Measurements from ENCODE around the gene BICDL1. TPM values are rescaled to one million over a fixed set of nuclear protein-coding genes. Genes with fewer than 3 reads are reported as not detected.

BICDL1 gene
- total and polyA plus RNA-seq, 2 experiments from 2014 or later = 3.5 to 3.7 TPM

- no peaks in the 10 kb centered on the region for H3K36me3 ChIP-seq
- DNase-seq (ENCODE audit: low read depth in 1 of 2, low spot score in 1 of 2) = no peak
- H3K27me3 ChIP-seq = no peaks in the 10 kb centered on the region
- no peak overlapping the region for H3K4me3 ChIP-seq
- no peak overlapping the region for H3K27ac ChIP-seq
- TF ChIP-seq CTCF (IDR thresholded peaks at IDR 0.05; ENCODE audit: low read depth, low read length) = no peak
- H3K9me3 ChIP-seq (ENCODE audit: low read depth) = no peaks in the 10 kb centered on the region
- H3K4me1 ChIP-seq (ENCODE audit: low read depth) = no peaks in the 10 kb centered on the region
These were observed 30.2 kb downstream of the BICDL1 start for GRCh38 chr12:120019197-120019596.

GRCh38 chr12:120019938-120020337 is 30.9 kb downstream of the BICDL1 start:
- H3K27me3 ChIP-seq = no peaks in the 10 kb centered on the region
- DNase-seq (ENCODE audit: low read depth in 1 of 2, low spot score in 1 of 2) = no peak
- no peaks in the 10 kb centered on the region for H3K4me1 ChIP-seq (ENCODE audit: low read depth)
- H3K36me3 ChIP-seq = no peaks in the 10 kb centered on the region
- no peak overlapping the region for H3K4me3 ChIP-seq
- H3K9me3 ChIP-seq (ENCODE audit: low read depth) = no peaks in the 10 kb centered on the region
- no peak for TF ChIP-seq CTCF (IDR thresholded peaks at IDR 0.05; ENCODE audit: low read depth, low read length)
- H3K27ac ChIP-seq = no peak overlapping the region

GRCh38 chr12:120024193-120024592 is 35.2 kb downstream of the BICDL1 start:
- Histone ChIP-seq H3K36me3 (no peaks in the 10 kb centered on the region), H3K27ac (no peak overlapping the region), H3K4me3 (no peak overlapping the region), H3K9me3 (ENCODE audit: low read depth) (no peaks in the 10 kb centered on the region), H3K27me3 (no peaks in the 10 kb centered on the region), H3K4me1 (ENCODE audit: low read depth) (no peaks in the 10 kb centered on the region)
- TF ChIP-seq CTCF (IDR thresholded peaks at IDR 0.05; ENCODE audit: low read depth, low read length) = no peak
- no peak for DNase-seq (ENCODE audit: low read depth in 1 of 2, low spot score in 1 of 2)

- Histone ChIP-seq H3K4me3 (no peak overlapping the region), H3K36me3 (no peaks in the 10 kb centered on the region), H3K27me3 (no peaks in the 10 kb centered on the region), H3K27ac (no peak overlapping the region), H3K4me1 (ENCODE audit: low read depth) (no peaks in the 10 kb centered on the region), H3K9me3 (ENCODE audit: low read depth) (no peaks in the 10 kb centered on the region)
- no peak for DNase-seq (ENCODE audit: low read depth in 1 of 2, low spot score in 1 of 2)
- TF ChIP-seq CTCF (IDR thresholded peaks at IDR 0.05; ENCODE audit: low read depth, low read length) = no peak
These were observed 36.6 kb downstream of the BICDL1 start for GRCh38 chr12:120025640-120026039.

GRCh38 chr12:120032242-120032641 is 43.2 kb downstream of the BICDL1 start:
- Histone ChIP-seq H3K27me3 (no peaks in the 10 kb centered on the region), H3K27ac (no peak overlapping the region), H3K4me1 (ENCODE audit: low read depth) (no peaks in the 10 kb centered on the region), H3K36me3 (no peaks in the 10 kb centered on the region), H3K4me3 (no peak overlapping the region), H3K9me3 (ENCODE audit: low read depth) (no peaks in the 10 kb centered on the region)
- no peak for DNase-seq (ENCODE audit: low read depth in 1 of 2, low spot score in 1 of 2)
- TF ChIP-seq CTCF (IDR thresholded peaks at IDR 0.05; ENCODE audit: low read depth, low read length) = no peak

- no peak for TF ChIP-seq CTCF (IDR thresholded peaks at IDR 0.05; ENCODE audit: low read depth, low read length)
These were observed 48.8 kb downstream of the BICDL1 start for GRCh38 chr12:120037851-120038250.

More at GRCh38 chr12:120037851-120038250, 48.8 kb downstream of the BICDL1 start:
- no peak for DNase-seq (ENCODE audit: low read depth in 1 of 2, low spot score in 1 of 2)
- H3K4me1 ChIP-seq (ENCODE audit: low read depth) = no peaks in the 10 kb centered on the region
- H3K9me3 ChIP-seq (ENCODE audit: low read depth) = no peaks in the 10 kb centered on the region
- H3K4me3 ChIP-seq = no peak overlapping the region
- no peak overlapping the region for H3K27ac ChIP-seq
- H3K27me3 ChIP-seq = no peaks in the 10 kb centered on the region
- no peaks in the 10 kb centered on the region for H3K36me3 ChIP-seq
